Skin of body (tissue), 2 donors: ENCODE measurements around the gene GNLY. TPM values are rescaled to one million over a fixed set of nuclear protein-coding genes. Genes with fewer than 3 reads are reported as not detected.

Experiments
- DNase-seq: peaks from one replicate; lab custom pipeline; 2025; lab: John Stamatoyannopoulos, UW
- total RNA-seq: library from RNA; depleted of rRNA; stranded (reverse); fragments of >200 nt; gene quantifications from one replicate; pipeline ENCODE4 v1.2.3, GENCODE V29; 2014

GNLY gene
- total RNA-seq, 1 donor from 2014 or later: not detected

- no peak for DNase-seq
Observed at GRCh38 chr2:85725451-85725850, 31.3 kb downstream of the GNLY start.

- DNase-seq: no peak
Observed at GRCh38 chr2:85727798-85728197, 33.6 kb downstream of the GNLY start.

GRCh38 chr2:85728342-85728741 lies 34.2 kb downstream of the GNLY start:
- no peak for DNase-seq

DNA sequence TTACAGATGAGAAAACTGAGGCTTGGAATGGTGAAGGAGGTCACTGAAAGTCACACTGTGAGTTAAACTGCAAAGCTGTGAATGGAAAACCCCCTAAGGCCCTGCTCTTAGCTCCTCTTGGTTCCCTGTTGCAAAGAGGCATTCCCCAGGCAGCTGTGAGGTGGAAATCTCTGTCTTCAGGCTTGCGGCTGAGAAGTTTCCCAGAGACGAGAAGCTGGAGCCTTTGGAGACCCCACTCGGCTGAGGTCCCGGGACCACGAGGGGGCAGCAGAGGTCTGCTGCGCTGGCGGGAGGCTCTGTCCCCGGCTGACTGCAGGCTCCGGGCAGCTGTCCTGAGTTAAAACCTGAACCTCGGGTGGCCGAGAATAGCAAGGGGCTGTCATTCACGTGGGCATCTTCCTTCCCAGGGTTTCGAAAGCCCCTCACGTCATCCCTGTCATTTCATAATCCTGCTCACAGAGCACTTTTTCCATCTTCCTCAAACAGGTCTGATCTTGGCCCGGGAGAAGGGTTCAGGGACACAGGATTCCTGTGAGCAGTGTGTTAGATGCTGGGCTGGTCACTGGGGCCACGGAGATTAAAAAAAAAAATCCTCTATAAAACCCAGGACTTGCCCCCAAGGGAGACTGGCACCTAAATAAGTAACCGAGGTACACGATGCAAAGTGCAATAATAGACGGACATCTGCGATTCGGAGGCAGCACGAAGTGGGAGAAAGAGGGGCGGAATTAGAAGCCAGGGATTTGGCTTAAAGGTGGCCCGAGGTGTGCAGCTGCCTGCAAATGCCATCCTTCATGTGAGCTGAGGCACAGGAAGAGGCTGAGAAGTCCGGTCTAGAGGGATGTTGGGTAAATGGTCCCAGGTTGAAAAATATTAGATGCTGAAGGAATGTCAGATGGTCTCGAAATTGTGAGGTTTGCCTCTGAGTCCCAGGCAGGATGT lies 35.0 kb downstream of the GNLY start:
- peak; percentile 70 for DNase-seq

DNA sequence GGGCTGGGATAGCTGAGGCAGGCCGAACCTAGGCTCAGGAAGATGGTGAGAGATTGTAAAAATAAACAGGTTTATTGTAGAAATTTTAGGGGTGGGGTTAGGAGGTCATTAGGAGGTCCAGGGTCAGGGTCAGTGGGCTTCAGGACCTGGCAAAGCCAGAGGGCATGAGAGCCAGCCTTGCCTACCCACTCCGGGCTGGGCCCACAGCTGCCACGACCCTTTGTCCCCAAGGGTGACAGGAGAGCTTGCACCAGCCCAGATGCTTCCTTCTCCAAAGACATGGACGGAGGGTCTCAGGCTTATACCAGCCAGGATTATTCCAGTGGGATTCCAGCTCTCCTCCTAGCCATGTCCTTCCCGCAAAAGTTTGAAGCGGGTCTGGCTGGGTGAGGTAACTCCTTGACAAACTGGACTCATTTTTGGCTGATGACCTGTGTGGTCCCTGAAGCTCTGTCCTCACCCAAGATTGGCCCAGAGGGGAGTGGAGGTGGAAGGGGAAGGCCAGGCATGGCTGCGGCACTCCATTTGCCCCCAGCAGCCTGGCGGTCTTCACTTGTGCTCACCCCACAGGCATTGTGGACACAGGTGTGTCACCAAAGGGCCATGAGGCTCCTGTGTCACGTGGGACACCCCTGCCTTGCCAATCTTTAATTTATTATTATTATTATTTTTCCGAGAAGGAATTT lies 35.8 kb downstream of the GNLY start:
- no peak for DNase-seq

DNA sequence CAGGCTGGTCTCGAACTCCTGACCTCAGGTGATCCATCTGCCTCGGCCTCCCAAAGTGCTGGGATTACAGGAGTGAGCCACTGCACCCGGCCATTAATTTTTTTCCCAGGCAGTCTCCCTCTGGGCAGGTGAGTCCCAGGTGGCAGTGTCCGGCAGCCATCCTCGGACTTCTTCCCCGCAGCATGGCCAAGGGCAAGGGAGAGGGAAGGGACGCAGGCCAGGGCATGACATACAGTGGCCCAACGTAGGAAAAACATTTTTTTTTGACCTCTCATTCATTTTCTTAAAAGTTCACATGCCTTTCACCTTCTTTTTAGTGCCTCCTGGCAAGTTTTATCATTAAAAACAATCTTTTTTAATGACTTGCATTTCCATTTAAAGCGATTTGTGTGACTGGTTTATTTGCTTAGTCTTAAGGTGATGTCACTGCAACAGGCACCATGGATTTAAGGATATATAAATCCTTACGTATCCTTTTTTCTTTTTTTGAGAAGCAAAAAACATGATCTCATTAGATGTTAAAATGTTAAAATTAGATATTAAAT lies 36.6 kb downstream of the GNLY start:
- DNase-seq: no peak

DNA sequence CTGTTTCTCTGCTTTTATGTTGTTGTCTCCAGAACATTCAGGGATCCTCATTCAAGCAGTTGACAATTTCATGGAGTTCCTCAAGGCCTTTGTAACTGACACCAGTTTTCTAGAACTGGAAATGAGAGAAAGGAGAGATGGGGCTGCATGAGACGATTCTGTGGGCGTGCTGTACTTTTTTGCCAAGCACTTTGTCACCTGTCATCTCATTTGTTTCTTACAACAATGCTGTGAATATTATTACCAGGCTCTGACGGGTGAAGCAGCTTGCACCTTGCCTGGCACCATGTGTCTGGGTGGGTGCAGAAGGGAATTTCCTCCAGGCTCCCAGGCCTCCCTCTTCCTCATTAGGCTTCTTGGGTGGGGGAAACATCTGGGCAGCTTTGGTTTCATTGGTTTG lies 37.4 kb downstream of the GNLY start:
- DNase-seq: no peak

DNA sequence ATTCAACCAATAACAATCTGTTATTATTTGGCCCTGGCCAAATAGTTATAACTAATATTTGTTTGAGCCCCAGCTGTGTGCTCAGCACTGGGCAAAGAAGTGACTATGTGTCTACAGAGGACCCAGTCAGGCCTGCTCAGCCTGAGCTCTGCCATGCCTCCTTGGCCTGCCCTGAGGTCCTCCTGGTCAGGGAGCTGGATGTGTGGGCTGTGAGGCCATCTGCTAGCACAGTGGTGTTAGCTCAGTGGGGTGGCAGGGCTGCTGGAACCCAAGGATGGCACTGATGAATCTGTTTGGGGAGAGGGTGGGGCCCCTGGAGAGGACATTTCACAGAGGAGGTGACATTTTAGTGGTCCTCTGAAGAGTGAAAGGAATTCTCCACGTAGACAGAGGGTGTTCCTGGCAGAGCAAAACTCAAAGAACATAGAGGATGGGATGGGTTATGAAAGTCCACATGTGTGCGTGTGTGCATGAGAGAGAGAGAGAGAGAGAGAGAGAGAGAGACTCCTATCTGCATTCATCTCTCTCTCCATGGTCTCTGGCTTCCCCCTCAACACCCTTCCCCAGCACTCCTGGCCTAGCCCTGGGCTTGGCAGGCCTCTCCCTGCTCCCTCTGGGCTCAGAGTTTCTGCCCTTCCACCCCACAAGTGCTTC lies 38.4 kb downstream of the GNLY start:
- no peak for DNase-seq

DNA sequence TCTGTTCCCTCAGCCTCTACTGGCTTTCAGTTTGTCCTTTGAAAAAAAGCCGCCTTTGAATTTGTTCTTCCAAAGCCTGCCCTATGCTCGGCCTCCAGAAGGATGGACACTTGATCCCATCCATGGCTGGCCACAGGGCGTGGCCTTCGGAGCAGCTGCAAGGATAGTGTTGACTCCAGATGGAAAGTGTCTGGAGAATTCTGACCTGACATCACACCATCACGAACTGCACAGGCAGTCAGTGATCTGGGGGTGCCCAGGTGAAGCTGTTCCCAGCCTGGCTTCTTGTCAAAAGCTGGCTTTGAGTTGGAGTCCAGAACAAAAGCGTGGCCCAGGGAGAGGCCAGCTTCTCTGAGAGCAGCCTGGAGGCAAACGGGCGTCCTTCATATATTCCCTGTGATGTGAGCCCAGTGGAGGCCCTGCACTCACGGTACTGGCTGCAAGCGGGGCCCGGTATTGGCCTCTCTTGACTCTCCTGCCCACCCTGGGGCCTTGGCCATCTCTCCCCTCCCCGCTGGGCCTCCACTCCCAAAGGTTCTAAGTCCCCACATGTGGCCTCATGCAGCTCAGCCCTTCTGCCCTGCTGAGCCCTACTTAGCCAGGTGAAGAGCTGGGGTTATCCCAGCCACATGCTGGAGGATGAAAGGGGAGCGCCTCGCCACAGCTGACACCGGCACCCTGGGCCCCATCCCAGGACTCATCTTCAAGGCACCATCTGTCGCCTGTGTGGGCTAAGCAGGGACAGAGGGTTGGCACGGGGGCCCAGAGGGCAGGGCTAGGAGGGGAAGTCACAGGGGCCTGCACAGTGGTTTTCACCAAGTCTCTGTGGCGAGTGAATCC lies 39.2 kb downstream of the GNLY start:
- no peak for DNase-seq

- DNase-seq: no peak
Observed at GRCh38 chr2:85734015-85734414, 39.9 kb downstream of the GNLY start.

GRCh38 chr2:85734942-85735608 lies 40.9 kb downstream of the GNLY start:
- no peak for DNase-seq

DNA sequence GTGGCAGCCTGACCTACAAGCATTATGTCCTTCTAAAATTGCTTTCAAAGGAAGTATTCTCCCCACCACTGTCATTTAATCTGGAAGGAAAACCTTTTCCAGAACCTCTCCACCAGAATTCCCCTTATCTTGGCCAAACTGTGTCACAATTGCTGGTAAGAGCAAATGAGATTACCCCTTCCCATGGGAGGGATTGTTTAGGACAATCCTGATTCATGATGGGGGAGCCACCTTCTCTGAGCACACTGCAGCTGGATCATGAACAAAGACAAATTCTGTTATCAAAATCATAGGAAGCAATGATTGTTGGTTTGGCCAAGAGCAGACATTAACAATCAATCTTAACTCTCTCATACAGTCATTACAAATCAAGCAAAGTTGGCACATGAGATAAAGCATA lies 41.5 kb downstream of the GNLY start:
- no peak for DNase-seq

GRCh38 chr2:85736456-85737355 lies 42.5 kb downstream of the GNLY start:
- DNase-seq: no peak

GRCh38 chr2:85737481-85737880 lies 43.3 kb downstream of the GNLY start:
- DNase-seq: peak; percentile 90

DNA sequence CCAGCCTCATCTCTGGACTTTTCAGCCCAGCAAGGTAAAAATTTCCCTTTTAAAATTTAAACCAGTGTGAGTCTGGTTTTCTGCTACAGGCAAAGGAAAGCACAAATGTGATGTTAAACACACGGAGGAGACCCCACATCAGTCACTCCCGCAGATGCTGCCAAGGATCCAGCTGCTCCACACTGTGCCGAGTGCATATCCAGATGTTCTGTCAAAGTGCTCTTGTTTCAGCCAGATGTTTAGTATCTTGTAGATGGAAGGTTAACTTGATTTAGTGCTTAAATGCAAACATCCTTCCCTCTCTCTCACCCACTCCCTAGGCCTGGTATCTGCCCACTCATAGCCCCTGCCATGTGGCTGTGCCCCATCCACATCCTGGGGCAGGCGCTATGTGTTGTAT lies 43.8 kb downstream of the GNLY start:
- DNase-seq: peak; percentile 87

DNA sequence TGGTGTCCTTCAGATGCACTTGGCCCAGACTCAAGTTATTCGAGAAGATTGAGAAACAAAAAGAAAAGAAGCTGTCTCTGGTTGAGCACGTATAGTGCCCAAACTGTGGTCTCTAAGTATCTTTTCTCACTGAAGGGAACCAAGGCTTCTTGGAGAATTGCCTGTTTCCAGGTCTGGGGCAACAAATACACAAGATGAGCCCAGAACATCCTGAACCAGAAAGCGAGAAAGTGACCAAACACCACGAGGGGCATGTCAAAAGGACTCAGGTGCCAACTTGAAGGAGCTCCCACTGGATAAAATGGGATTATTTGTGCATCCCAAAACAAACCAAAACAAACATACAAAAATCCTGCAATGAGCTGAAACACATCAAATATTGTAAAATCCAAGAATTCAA lies 46.0 kb downstream of the GNLY start:
- DNase-seq: no peak

- DNase-seq: no peak
Observed at GRCh38 chr2:85741211-85741832, 47.2 kb downstream of the GNLY start.

- DNase-seq: no peak
Observed at GRCh38 chr2:85741833-85742455, 47.8 kb downstream of the GNLY start.
